GM18519 (cell line): ENCODE measurements around the gene PCNX1.
"Not testable (repeated sequence)": the region's sequence is repeated elsewhere in the genome, so short reads cannot be mapped to it uniquely, and the experiment has no call there.

Experiments used
- ATAC-seq: cut with Tn5 transposase; IDR thresholded peaks from one replicate; pipeline ENCODE4 v1.9.1; 2021; ENCODE audit warnings: mild to moderate bottlenecking, moderate library complexity; ENCODE audit not compliant: unreplicated experiment, low FRiP score

The PCNX1 gene

DNA sequence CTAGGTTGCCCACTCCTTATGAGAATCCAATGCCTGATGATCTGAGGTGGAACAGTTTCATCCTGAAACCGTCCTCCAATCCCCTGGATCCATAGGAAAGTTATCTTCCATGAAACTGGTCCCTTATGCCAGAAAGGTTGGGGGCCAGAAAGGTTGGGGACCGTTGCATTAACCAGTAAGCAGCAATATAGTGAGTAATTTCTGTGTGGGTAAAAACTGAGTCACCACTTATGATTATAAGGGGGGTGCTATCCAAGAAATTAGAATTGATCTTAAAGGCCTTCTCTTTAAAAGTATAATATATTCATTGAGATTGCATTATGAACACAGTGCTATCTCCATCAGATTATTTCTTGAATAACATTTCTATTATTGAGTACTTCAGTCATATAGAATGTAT lies 97.2 kb downstream of the PCNX1 start:
- ATAC-seq = no peak

DNA sequence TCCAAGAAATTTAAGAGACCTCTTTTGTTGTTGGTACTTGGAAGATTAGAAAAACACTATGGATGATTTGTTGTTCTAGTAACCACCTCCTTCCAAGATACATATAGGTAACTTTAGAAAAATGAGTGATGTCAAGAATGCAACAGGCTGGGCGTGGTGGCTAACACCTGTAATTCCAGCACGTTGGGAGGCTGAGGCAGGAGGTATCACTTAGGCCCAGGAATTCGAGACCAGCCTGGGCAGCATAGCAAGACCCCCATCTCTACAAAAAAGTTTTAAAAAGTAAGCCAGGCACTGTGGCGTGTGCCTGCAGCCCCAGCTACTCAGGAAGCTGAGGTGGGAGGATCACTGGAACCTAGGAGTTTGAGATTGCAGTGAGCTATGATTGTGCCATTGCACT lies 97.8 kb downstream of the PCNX1 start:
- ATAC-seq = no peak

GRCh38 chr14:71006200-71006563 lies 98.9 kb downstream of the PCNX1 start:
- ATAC-seq = no peak

DNA sequence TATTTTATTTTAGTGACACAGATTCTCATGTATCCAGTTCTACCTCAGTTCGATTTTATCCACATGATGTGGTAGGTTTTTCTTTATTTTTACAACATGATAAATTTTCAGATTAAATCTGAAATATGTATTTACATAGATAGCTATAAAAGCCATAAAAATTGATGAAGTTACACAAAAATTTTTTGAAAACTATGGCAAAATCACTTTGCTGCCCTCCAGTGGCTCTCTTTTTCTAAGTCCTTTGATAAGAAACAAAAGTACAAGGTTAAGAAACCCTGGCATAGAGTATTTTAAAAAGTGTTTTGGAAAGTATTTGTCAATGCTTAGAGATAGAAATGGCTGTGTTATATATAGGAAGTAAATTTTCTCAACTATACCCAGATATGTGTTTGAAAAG lies 104.2 kb downstream of the PCNX1 start:
- ATAC-seq = no peak

DNA sequence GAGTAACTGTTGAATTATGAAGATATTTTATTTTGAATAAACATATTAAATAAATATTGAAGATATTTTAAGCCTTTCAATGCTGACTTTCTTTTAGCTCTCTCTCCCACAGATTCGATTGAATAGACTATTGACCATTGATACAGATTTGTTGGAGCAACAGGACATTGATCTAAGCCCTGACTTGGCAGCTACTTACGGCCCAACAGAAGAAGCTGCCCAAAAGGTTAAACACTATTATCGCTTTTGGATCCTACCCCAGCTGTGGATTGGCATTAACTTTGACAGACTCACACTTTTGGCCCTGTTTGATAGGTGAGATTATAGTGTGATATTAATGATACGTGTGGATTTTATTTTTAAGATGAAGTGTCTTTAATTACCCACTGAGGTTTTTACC lies 105.6 kb downstream of the PCNX1 start:
- ATAC-seq = no peak

- no peak for ATAC-seq
Measured at GRCh38 chr14:71013551-71014192, 106.4 kb downstream of the PCNX1 start.

DNA sequence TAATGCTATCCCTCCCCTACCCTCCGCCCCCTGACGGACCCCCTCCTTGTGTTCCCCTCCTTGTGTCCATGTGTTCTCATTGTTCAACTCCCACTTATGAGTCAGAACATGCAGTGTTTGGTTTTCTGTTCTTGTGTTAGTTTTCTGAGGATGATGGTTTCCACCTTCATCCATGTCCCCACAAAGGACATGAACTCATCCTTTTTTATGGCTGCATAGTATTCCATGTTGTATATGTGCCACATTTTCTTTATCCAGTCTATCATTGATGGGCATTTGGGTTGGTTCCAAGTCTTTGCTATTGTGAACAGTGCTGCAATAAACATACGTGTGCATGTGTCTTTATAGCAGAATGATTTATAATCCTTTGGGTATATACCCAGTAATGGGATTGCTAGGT lies 112.7 kb downstream of the PCNX1 start:
- not testable (repeated sequence) for ATAC-seq

DNA sequence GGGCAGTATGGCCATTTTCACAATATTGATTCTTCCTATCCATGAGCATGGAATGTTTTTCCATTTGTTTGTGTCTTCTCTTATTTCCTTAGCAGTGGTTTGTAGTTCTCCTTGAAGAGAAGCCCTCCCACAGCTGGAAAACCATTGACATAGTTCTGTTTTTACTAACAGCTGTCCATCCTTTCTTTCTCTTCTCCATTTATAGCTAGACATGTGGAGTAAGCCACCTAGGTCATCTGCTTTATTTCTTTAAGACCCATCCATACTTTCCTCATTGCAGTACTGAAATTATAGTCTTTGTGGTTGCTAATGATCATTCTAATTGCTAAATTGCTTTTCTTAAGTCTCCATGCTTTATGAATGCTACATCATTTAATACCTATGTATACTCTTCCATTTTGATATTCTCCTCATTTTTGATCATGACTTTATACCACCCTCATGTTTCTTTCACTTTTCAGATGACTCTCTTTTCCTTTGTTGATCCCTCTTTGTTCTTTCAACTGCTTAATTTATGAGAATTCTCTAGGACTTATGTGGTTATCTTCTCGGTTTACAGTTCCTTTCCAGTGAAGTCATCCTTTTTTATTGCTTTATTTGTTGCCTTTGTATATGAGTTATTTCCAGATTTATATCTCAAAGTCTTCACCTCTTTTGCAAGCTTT lies 114.2 kb downstream of the PCNX1 start:
- no peak for ATAC-seq

DNA sequence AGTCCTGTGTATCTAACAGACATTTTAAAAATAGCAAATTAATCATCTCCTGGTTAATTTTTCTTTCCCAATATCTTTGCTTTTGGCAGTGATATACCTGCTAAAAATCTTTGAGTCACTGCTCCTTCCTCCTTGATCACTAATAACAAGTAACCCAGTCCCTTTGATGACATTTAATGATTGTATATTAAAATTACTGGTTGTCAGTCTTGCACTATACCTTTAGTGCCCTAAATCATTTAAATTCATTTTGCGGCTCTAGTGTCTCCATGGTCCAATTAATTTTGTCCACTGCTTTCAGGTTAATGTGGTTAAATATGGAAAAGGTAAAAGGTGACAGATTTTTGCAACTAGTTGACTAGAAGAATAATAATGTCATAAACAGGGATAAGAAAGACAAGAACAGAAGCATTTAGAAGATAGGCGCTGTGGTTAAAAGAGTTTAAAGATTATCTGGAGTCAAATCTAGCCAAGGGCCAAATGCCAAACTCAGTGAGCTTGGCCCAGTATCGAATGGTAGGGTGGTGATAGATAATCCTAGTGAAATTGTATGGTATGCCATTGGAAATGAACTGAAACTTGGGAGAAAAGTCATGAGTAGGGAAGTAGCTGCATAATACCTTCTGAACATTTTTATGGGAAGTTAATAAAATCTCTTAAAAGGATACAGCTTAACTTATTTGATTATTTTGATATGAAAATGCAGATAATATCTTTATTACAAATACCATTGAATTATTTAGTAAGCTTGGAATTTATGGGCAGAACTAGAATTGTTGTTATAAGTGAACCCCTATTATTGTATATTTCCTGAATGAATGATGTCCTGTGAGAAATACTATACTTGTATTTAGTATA lies 115.0 kb downstream of the PCNX1 start:
- ATAC-seq = no peak

DNA sequence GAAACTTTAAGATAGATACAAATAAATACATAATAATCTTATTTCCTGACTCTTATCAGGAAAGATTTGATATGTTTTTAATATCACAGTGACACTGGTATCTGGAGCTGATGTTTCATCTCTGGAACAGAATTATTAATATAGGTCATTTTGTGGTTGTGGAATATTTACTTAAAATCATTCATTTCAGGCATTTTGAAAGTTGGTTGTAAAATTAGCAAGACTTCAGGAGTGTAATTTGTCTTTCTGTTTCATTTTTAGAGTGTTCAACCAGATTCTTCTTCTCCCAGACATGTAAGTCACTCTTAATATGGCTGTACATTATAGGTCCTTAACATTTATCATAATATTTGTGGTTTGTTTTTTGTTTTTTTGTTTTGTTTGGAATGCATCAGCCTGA lies 115.7 kb downstream of the PCNX1 start:
- no peak for ATAC-seq

DNA sequence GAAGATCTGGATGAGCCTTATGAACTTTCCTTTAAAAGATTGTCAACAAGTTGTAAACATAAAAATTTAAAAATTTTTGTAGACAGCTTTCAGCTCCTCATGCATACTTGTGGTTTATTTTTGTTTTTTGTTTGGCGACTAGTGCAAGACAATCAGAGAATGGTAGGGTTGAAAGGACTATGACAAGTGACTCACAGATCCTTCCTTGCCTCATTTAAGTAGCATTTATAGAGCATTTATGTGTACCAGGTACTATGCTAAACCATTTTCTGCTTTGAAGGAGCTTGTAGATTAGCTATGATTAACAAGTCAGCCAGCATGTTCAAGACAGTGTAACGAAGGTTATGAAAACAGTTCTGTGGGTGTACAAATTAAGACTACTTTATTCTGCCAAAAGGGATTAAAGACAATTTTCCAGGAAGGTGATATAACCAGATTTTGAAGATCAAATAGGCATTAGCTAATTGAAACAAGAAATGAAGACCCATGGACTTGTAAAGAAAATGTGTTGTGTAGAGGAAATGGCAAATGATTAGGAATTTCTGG lies 122.0 kb downstream of the PCNX1 start:
- ATAC-seq = no peak

DNA sequence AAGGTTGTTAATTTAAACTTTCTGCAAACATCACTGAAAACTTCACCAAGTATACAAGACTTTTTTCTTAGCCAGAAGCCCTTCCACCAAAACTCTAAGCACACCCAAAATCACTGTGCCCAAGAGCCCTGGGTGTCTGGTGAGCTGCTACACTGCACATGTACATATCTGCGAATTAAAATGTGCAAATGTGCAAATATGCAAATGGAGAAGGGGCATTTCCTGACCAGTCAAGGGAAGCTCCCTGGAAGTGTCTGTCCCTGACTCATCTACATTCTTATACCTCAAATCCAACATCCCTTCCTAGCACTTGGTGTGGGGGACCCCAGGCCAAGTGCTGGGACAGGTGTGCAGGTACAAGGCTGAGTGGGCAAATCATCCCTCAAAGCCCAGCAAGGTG lies 123.7 kb downstream of the PCNX1 start:
- no peak for ATAC-seq

DNA sequence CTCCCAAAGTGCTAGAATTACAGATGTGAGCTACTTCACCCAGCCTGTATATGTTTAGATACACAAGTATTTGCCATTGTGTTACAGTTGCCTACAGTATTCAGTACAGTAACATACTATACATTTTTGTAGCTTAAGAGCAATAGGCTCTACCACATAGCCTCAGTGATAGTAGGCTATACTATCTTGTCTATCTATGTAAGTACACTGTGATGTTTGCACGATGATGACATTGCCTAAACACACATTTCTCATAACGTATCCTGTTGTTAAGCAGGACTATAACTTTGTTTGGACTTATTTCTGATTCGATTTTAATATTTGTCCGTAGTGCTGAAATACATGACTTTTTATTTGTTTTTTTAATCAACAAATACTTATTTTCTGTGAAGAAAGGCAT lies 129.2 kb downstream of the PCNX1 start:
- ATAC-seq = no peak

- no peak for ATAC-seq
Measured at GRCh38 chr14:71048393-71048792, 141.1 kb downstream of the PCNX1 start.

GRCh38 chr14:71049435-71050133 lies 142.3 kb downstream of the PCNX1 start:
- ATAC-seq = no peak

DNA sequence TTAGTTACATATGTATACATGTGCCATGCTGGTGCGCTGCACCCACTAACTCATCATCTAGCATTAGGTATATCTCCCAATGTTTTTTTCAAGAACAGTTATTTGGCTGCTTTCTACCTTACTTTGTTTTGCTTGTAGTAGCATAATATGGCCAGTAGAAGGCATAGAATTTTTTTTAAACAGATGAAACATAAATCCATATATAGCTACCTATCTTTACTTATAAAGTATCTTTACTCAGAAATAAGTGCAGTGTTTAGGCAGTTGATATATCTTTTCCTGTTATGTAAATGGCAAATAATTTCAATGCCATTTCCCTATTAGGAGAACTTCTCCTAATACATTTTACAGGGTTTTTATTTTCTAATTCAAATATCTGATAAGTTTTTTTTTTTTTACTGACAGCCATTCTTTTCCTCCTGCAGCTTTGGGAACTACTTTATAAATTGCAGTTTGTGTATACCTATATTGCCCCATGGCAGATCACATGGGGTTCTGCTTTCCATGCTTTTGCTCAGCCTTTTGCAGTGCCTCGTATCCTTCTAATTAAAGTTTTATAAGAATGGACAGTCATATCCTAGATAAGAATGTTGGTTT lies 143.1 kb downstream of the PCNX1 start:
- ATAC-seq = no peak

DNA sequence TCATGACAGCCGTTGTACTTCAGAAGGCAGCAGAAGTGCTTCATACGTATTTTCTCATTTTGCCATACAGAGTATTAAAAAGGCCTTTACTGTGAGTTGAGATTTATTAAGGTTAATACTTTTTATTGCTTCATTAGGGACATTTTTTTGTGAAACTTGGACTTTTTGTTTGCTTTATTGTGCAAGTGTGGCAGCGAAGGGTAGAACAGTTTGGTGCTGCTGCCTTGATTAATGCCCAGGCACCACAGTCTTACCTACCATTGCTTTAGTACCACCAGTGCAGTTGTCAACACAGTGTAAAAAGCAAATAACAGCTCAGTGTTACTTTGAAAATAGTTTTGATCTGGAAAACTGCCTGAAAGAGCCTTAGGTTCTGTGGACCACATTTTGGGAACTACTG lies 147.4 kb downstream of the PCNX1 start:
- no peak for ATAC-seq

GRCh38 chr14:71056168-71056567 lies 148.9 kb downstream of the PCNX1 start:
- no peak for ATAC-seq

- no peak for ATAC-seq
Measured at GRCh38 chr14:71060274-71060673, 153.0 kb downstream of the PCNX1 start.

GRCh38 chr14:71060825-71061455 lies 153.7 kb downstream of the PCNX1 start:
- no peak for ATAC-seq
